Superior temporal gyrus (tissue), 1 donor: ENCODE results near the gene LENEP.

Experiments used
- DNase-seq: peaks from one replicate; pipeline ENCODE4 v3.0.0-alpha.2; 2016; ENCODE audit errors: extremely low spot score

The LENEP gene

GRCh38 chr1:154998818-154999570 lies 5.6 kb downstream of the LENEP start:
- peak; percentile 70 for DNase-seq

- DNase-seq, result peak; percentile 17
These were observed 6.4 kb downstream of the LENEP start for GRCh38 chr1:154999571-155000410.

GRCh38 chr1:155000411-155000725 lies 7.0 kb downstream of the LENEP start:
- peak; percentile 23 for DNase-seq

GRCh38 chr1:155000726-155001424 lies 7.5 kb downstream of the LENEP start:
- peak; percentile 90 for DNase-seq

GRCh38 chr1:155001425-155001674 lies 8.0 kb downstream of the LENEP start:
- peak; percentile 73 for DNase-seq

- DNase-seq, result peak; percentile 97
These were observed 8.5 kb downstream of the LENEP start for GRCh38 chr1:155001675-155002463.

GRCh38 chr1:155002464-155003226 lies 9.3 kb downstream of the LENEP start, which contains the start of gene ZBTB7B:
ZBTB7B (plus strand) TSS chr1:155002802; CDS start chr1:155014661, 11,859 bp downstream.
- peak; percentile 43 for DNase-seq

GRCh38 chr1:155003227-155003765 lies 9.9 kb downstream of the LENEP start:
- DNase-seq, result peak; percentile 38

- DNase-seq, result peak; percentile 50
These were observed 10.5 kb downstream of the LENEP start for GRCh38 chr1:155003766-155004351.

GRCh38 chr1:155004352-155005075 lies 11.1 kb downstream of the LENEP start:
- peak; percentile 69 for DNase-seq

- peak; percentile 42 for DNase-seq
These were observed 12.0 kb downstream of the LENEP start for GRCh38 chr1:155005076-155006011.

GRCh38 chr1:155006601-155007101 lies 13.3 kb downstream of the LENEP start:
- peak; percentile 76 for DNase-seq

GRCh38 chr1:155007251-155007828 lies 14.0 kb downstream of the LENEP start:
- no peak for DNase-seq

- no peak for DNase-seq
These were observed 14.9 kb downstream of the LENEP start for GRCh38 chr1:155008015-155008941.

- DNase-seq, result no peak
These were observed 15.9 kb downstream of the LENEP start for GRCh38 chr1:155009221-155009711.

GRCh38 chr1:155009742-155010141 lies 16.4 kb downstream of the LENEP start:
- DNase-seq, result no peak
